K562 (cell line): ENCODE measurements around the gene GALNT7. TPM values are rescaled to one million over a fixed set of nuclear protein-coding genes. Genes with fewer than 3 reads are reported as not detected.

Source experiments
- ATAC-seq: fragments of 200-7000 bp; cut with Tn5 transposase; 3 replicates; pipeline ENCODE4 v1.9.1; 2020; ENCODE audit warnings: moderate library complexity
- BruUV-seq: library from RNA; stranded (reverse); fragments of 400-500 nt; replicated peaks from 2 replicates; lab custom pipeline; 2021; lab: Mats Ljungman, UMichigan
- CTCF ChIA-PET: fragments of 300-600 bp; formaldehyde crosslinking; extraction: SDS; loops from one replicate; lab custom pipeline; 2021; ENCODE audit warnings: low intra/inter-chr PET ratio; lab: Yijun Ruan, JAX
- POLR2A ChIA-PET: fragments of 300-600, 350-650 bp; sonication (Branson Sonifier 250); formaldehyde crosslinking; extraction: SDS; loops from one replicate; lab custom pipeline; 2021; ENCODE audit warnings: antibody characterized with exemption, inconsistent platforms; lab: Yijun Ruan, JAX
- DNase-seq, 4 experiments: peaks; one replicate each; pipeline versions ENCODE4 v3.0.0 to v3.0.0-alpha.2; 2011 to 2018; ENCODE audit warnings: low spot score in 3 of 4, mixed read lengths in 3 of 4; ENCODE audit errors: extremely low read depth in 1 of 4
- FAIRE-seq: peaks from 2 replicates; lab custom pipeline; 2011; peaks lifted over from hg19 to GRCh38; lab: Jason Lieb, UNC
- H2AFZ ChIP-seq: 2 replicates; pipeline ENCODE4 v1.6.0; 2011; ENCODE audit warnings: low read depth, low read length, control low read depth, inconsistent platforms
- H3K27ac ChIP-seq: fragments of 200-600 bp; 3 replicates; pipeline ENCODE4 v1.8.0; 2011; ENCODE audit warnings: low read depth, mild to moderate bottlenecking, control low read depth, inconsistent platforms, low read length, moderate library complexity, mixed read lengths; ENCODE audit errors: extremely low read depth
- H3K27me3 ChIP-seq, 2 experiments: fragments of 300-600 bp in 1 of 2; 2 replicates in 1 of 2; 3 replicates in 1 of 2; pipeline versions ENCODE4 v1.6.0 to v1.8.0; 2011; ENCODE audit warnings: inconsistent platforms in 2 of 2, low read length in 2 of 2, mild to moderate bottlenecking in 1 of 2, mixed read lengths in 1 of 2, moderate library complexity in 1 of 2; ENCODE audit not compliant: control insufficient read depth in 2 of 2, insufficient read depth in 2 of 2
- H3K36me3 ChIP-seq: fragments of 300-600 bp; 3 replicates; pipeline ENCODE4 v1.8.0; 2011; ENCODE audit warnings: mild to moderate bottlenecking, low read length, inconsistent platforms; ENCODE audit not compliant: control insufficient read depth, insufficient read depth
- H3K4me1 ChIP-seq, 2 experiments: fragments of 200-600 bp in 1 of 2; replicated peaks in 1 of 2; 2 replicates in 1 of 2; 3 replicates in 1 of 2; pipeline versions ENCODE4 v1.5.1 to v1.8.0; 2011; ENCODE audit warnings: inconsistent platforms in 2 of 2, low read length in 2 of 2, mild to moderate bottlenecking in 1 of 2, mixed read lengths in 1 of 2, moderate library complexity in 1 of 2; ENCODE audit not compliant: control insufficient read depth in 2 of 2, insufficient read depth in 2 of 2
- H3K4me2 ChIP-seq: 2 replicates; pipeline ENCODE4 v1.6.1; 2011; ENCODE audit warnings: low read length, control low read depth, inconsistent platforms, mixed read lengths; ENCODE audit not compliant: insufficient read depth
- H3K4me3 ChIP-seq: fragments of 200-600 bp; sonication (generic), shearing (Covaris generic); 2 replicates; pipeline ENCODE4 v1.5.1; 2016; ENCODE audit warnings: control low read depth, inconsistent platforms
- H3K79me2 ChIP-seq: fragments of 200-600 bp; 3 replicates; pipeline ENCODE4 v1.8.0; 2011; ENCODE audit warnings: low read length, inconsistent platforms; ENCODE audit not compliant: control insufficient read depth, insufficient read depth
- H3K9ac ChIP-seq, 2 experiments: 2 replicates each; pipeline versions ENCODE4 v1.6.0 to v1.6.1; 2011; ENCODE audit warnings: low read depth in 2 of 2, low read length in 2 of 2, control low read depth in 1 of 2, inconsistent platforms in 1 of 2, mild to moderate bottlenecking in 1 of 2, mixed read lengths in 1 of 2; ENCODE audit not compliant: insufficient read depth in 1 of 2
- H3K9me1 ChIP-seq: one replicate; pipeline ENCODE4 v1.6.0; 2011; ENCODE audit warnings: inconsistent platforms, mild to moderate bottlenecking, low read length, moderate library complexity; ENCODE audit not compliant: control insufficient read depth, insufficient read depth
- H3K9me3 ChIP-seq: replicated peaks from 2 replicates; pipeline ENCODE4 v1.5.1; 2011; ENCODE audit warnings: low read depth, low read length, inconsistent platforms; ENCODE audit not compliant: control insufficient read depth, insufficient read depth
- H4K20me1 ChIP-seq: replicated peaks from 2 replicates; pipeline ENCODE4 v1.6.1; 2011; ENCODE audit warnings: low read length, inconsistent platforms, mixed read lengths; ENCODE audit not compliant: control insufficient read depth, insufficient read depth
- COPS2 ChIP-seq: fragments of 450-650 bp; conservative IDR thresholded peaks from 2 replicates; pipeline ENCODE4 v1.6.1; 2016; ENCODE audit warnings: mild to moderate bottlenecking, moderate library complexity
- E2F4 ChIP-seq: sonication (generic); formaldehyde crosslinking; IDR thresholded peaks from 2 replicates; pipeline ENCODE4 v1.8.0; 2022; ENCODE audit warnings: mild to moderate bottlenecking, low read depth, missing genetic modification reagents
- HCFC1 ChIP-seq: IDR thresholded peaks from 2 replicates; pipeline ENCODE4 v1.6.1; 2012; ENCODE audit warnings: low read depth, low read length, improper control_type of control experiment
- HMBOX1 ChIP-seq: sonication (generic); IDR thresholded peaks from 2 replicates; pipeline ENCODE4 v1.6.1; 2016
- MEF2A ChIP-seq: IDR thresholded peaks from 2 replicates; pipeline ENCODE4 v1.6.1; 2011; ENCODE audit warnings: low read depth, mild to moderate bottlenecking, low read length, moderate library complexity; ENCODE audit not compliant: control insufficient read depth
- PRDM10 ChIP-seq: fragments of 450-650 bp; IDR thresholded peaks from 2 replicates; pipeline ENCODE4 v1.6.1; 2018; ENCODE audit not compliant: partially characterized antibody
- ZNF133 ChIP-seq: fragments of 250-450 bp; sonication (Bioruptor Pico); IDR thresholded peaks from 2 replicates; pipeline ENCODE4 v1.4.0; 2020; ENCODE audit warnings: mild to moderate bottlenecking
- WGBS: fragments of 100-300 bp; shearing (Covaris generic); methylation state at CpG from one replicate; pipeline ENCODE4 v1.1.6; 2016; ENCODE audit warnings: low coverage, mixed read lengths; ENCODE audit not compliant: insufficient coverage; ENCODE audit errors: missing lambda C conversion rate; 5-methylcytosine and 5-hydroxymethylcytosine counted together
- in situ Hi-C: fragments of 300-500 bp; cut with MboI; formaldehyde crosslinking; loops from 4 replicates; pipeline ENCODE4 v1.15.0; 2018; ENCODE audit warnings: inconsistent platforms, mixed read lengths
- intact Hi-C: fragments of 100-400 bp; cut with micrococcal nuclease; formaldehyde crosslinking; loops from 2 replicates; pipeline ENCODE4 v1.14.2; 2022
- polyA plus RNA-seq, 8 experiments: library from polyadenylated mRNA; depleted of rRNA in 4 of 8; stranded (reverse) in 5 of 8; unstranded in 3 of 8; fragments of >200 nt; fragmentation: Nextera tagmentation in 2 of 8; fragmentation: Illumina TruSeq in 1 of 8; extraction: Ambion mirVana in 2 of 8; extraction: Trizol in 1 of 8; gene quantifications; 2 replicates each; pipeline versions ENCODE4 v1.2.1 to v1.2.3, GENCODE V29; 2011 to 2014; ENCODE audit warnings: inconsistent platforms in 1 of 8, missing spikeins in 1 of 8
- total RNA-seq, 7 experiments: library from RNA; depleted of rRNA in 6 of 7; stranded (reverse); fragments of >200 nt in 6 of 7; fragmentation: Illumina TruSeq in 2 of 7; extraction: Trizol in 2 of 7; gene quantifications; 2 replicates each; pipeline versions ENCODE4 v1.2.1 to v1.2.3, GENCODE V29; 2011 to 2021; ENCODE audit warnings: low replicate concordance in 1 of 7
- TF ChIP-seq, protein P1 (sequence below): fragments of 450-650 bp; IDR thresholded peaks from 2 replicates; pipeline ENCODE4 v1.6.1; 2016

Gene GALNT7
- total and polyA plus RNA-seq, 9 of the 15 experiments (the other 6 are each of a cell fraction or from before 2014, with no cell fraction given) = 16.7 to 38.7 (median 31.1) TPM

- FAIRE-seq (no peak), DNase-seq (no peak)
- POLR2A ChIA-PET = no interaction called here
- intact Hi-C loops = no loop called here
- in situ Hi-C loops = no loop called here
- H3K27ac ChIP-seq = no peak overlapping the region
- no peaks in the 10 kb centered on the region for H4K20me1 ChIP-seq
- H3K4me2 ChIP-seq = no peak overlapping the region
- no peak overlapping the region for H3K9ac ChIP-seq
- H3K4me3 ChIP-seq = no peak overlapping the region
- H2AFZ ChIP-seq = no peak overlapping the region
- H3K4me1 ChIP-seq = no peaks in the 10 kb centered on the region
- TF ChIP-seq ZNF133 (CRISPR knock-in tag) (no peak), COPS2 (no peak), HMBOX1 (no peak), HCFC1 (no peak), E2F4 (no peak), PRDM10 (peak; percentile 87), MEF2A (no peak)
- TF ChIP-seq, protein P1, sequence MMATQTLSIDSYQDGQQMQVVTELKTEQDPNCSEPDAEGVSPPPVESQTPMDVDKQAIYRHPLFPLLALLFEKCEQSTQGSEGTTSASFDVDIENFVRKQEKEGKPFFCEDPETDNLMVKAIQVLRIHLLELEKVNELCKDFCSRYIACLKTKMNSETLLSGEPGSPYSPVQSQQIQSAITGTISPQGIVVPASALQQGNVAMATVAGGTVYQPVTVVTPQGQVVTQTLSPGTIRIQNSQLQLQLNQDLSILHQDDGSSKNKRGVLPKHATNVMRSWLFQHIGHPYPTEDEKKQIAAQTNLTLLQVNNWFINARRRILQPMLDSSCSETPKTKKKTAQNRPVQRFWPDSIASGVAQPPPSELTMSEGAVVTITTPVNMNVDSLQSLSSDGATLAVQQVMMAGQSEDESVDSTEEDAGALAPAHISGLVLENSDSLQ = peak; percentile 17; the same call in 1 of the 2 replicates
- TF ChIP-seq, all 486 proteins: peak for 2
- Histone ChIP-seq H3K79me2 (no peaks in the 10 kb centered on the region), H3K9me3 (no peaks in the 10 kb centered on the region), H3K27me3 (no peaks in the 10 kb centered on the region), H3K9me1 (no peaks in the 10 kb centered on the region), H3K36me3 (peaks cover 31% of the 10 kb centered on the region)
- ATAC-seq = no peak
- BruUV-seq = no TSS peak
- CTCF ChIA-PET = no interaction called here
- 95% methylated on average over 3 of the region's 4 CpGs for WGBS
Observed at GRCh38 chr4:173311368-173311767, 142.8 kb downstream of the GALNT7 start.
